Amniotic stem cell (primary cell): ENCODE data around the gene C1RL.
A peak's percentile ranks its signal among the peaks of the same experiment; 100 is the strongest.
"Not testable (repeated sequence)": the region's sequence is repeated elsewhere in the genome, so short reads cannot be mapped to it uniquely, and the experiment has no call there.

Experiments
- DNase-seq: peaks from one replicate; lab custom pipeline; 2025; lab: John Stamatoyannopoulos, UW

Gene C1RL

GRCh38 chr12:7114851-7115250, 5.8 kb upstream of the C1RL start:
- no peak for DNase-seq

GRCh38 chr12:7114008-7114407, 5.0 kb upstream of the C1RL start:
- no peak for DNase-seq

GRCh38 chr12:7113389-7113871, 4.4 kb upstream of the C1RL start:
- DNase-seq, result no peak

GRCh38 chr12:7112041-7112440, 3.0 kb upstream of the C1RL start:
- no peak for DNase-seq

GRCh38 chr12:7110661-7111060, 1.6 kb upstream of the C1RL start:
- DNase-seq, result no peak

- DNase-seq, result no peak
Observed at GRCh38 chr12:7109572-7109920, 532 bp upstream of the C1RL start.

GRCh38 chr12:7108003-7108795, 815 bp downstream of the C1RL start:
- DNase-seq, result peak; percentile 63

- DNase-seq, result no peak
Observed at GRCh38 chr12:7107636-7108002, 1.4 kb downstream of the C1RL start.

GRCh38 chr12:7107181-7107580, 1.8 kb downstream of the C1RL start:
- not testable (repeated sequence) for DNase-seq

GRCh38 chr12:7106082-7106481, 2.9 kb downstream of the C1RL start:
- no peak for DNase-seq

- no peak for DNase-seq
Observed at GRCh38 chr12:7103837-7104584, 5.0 kb downstream of the C1RL start.

GRCh38 chr12:7102582-7102981, 6.4 kb downstream of the C1RL start:
- no peak for DNase-seq

- DNase-seq, result no peak
Observed at GRCh38 chr12:7101694-7102131, 7.3 kb downstream of the C1RL start.

GRCh38 chr12:7101047-7101693, 7.8 kb downstream of the C1RL start:
- DNase-seq, result no peak

GRCh38 chr12:7100239-7100638, 8.8 kb downstream of the C1RL start:
- no peak for DNase-seq

GRCh38 chr12:7099290-7099996, 9.6 kb downstream of the C1RL start:
- DNase-seq, result no peak

- DNase-seq, result no peak
Observed at GRCh38 chr12:7096979-7097378, 12.0 kb downstream of the C1RL start.

- no peak for DNase-seq
Observed at GRCh38 chr12:7096006-7096932, 12.7 kb downstream of the C1RL start.

- no peak for DNase-seq
Observed at GRCh38 chr12:7093892-7094291, 15.1 kb downstream of the C1RL start.

- no peak for DNase-seq
Observed at GRCh38 chr12:7093486-7093885, 15.5 kb downstream of the C1RL start.

GRCh38 chr12:7092986-7093460, 16.0 kb downstream of the C1RL start:
- no peak for DNase-seq
